OCI-M2 (cell line): ENCODE results near the gene UGT1A5.

ENCODE experiments used
- DNase-seq: peaks from one replicate; lab custom pipeline; 2025; ENCODE audit not compliant: unreplicated experiment; lab: John Stamatoyannopoulos, UW

Gene UGT1A5

DNA sequence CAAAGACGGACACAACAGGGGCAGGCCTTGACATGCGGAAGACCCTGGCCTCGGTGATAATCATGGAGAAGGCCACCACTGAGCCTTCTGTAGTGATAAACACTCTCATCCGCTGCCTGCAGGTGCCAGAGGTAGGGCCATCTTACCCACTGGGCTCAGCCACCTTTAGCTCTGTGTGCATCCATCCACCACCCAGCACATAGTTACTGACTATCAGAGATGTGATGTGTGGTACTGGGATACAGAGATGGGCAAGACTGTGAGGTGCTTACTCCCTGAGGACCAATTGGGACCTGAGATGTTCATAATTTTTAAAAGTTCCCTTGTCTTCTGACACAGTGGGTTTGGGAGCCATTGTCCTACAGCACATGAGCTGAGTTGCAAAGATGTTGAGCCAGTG, 67.0 kb downstream of the UGT1A5 start:
- no peak for DNase-seq

GRCh38 chr2:233780771-233781170, 68.1 kb downstream of the UGT1A5 start:
- DNase-seq = no peak

- DNase-seq = no peak
Observed at GRCh38 chr2:233789554-233789953, 76.8 kb downstream of the UGT1A5 start.

DNA sequence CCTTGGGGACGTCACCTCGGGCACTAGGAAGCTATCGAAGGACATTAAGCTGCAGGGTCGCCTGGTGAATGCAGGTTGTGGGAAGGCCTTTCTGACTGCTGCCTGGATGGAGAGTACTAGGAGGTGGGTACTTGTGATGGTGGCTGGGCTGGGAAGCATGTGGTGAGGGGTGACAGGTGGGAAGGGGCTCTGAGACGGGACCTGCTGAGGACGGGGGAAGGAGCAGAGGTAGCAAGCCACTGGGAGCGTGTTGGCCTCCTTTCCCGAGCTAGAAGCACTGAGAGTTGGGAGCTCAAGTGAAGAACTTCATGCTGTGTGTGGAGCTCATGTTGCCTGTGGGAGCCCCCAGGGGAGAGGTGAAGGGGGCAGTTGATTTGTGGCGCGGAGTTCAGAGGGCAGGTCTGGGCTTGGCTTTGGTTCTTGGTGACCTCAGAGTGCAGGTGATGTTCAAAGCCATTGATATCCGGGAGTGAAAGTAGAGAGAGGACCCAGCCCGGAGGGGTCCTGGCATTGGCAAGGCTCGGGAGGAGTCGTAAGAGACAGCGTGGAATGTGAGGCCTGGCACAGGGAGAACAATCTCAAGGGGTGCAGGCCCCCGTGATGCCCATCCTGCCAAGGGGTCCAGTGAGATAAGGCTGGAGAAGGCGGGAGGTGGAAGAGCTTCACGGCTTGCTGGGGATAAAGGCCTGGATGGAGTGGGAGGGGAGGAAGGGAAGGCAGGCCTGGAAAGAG, 78.6 kb downstream of the UGT1A5 start:
- no peak for DNase-seq

DNA sequence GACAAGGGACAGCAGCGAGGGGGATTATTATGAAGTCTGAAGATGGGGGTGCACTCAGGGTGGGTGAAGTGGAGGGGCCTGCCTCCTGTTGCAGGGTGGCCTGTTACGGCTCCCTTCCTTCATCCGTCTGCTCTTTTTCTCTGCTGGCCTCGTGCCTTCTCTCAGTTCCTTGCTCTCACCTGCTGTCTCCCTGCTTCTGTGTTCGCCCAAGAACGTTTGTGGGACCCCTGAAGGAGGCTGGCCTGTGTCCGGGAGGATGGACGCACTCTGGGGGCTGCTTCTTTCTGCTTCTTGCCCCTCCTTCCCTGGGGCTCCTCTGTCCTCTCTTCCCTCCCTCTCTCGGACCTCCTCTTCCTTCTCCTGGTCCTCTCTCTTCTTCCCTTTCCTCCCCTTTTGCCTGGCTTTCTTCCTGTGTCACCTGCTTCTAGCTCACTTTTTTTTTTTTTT, 79.2 kb downstream of the UGT1A5 start:
- DNase-seq = no peak

- DNase-seq = no peak
Observed at GRCh38 chr2:233792720-233793119, 80.0 kb downstream of the UGT1A5 start.

- no peak for DNase-seq
Observed at GRCh38 chr2:233793465-233794127, 80.9 kb downstream of the UGT1A5 start.

- no peak for DNase-seq
Observed at GRCh38 chr2:233794128-233794658, 81.5 kb downstream of the UGT1A5 start.

GRCh38 chr2:233795735-233796171, 83.0 kb downstream of the UGT1A5 start:
- DNase-seq = no peak

- no peak for DNase-seq
Observed at GRCh38 chr2:233796254-233796653, 83.5 kb downstream of the UGT1A5 start.

GRCh38 chr2:233798335-233799086, 85.8 kb downstream of the UGT1A5 start:
- DNase-seq = no peak

GRCh38 chr2:233799087-233799665, 86.5 kb downstream of the UGT1A5 start:
- DNase-seq = no peak

DNA sequence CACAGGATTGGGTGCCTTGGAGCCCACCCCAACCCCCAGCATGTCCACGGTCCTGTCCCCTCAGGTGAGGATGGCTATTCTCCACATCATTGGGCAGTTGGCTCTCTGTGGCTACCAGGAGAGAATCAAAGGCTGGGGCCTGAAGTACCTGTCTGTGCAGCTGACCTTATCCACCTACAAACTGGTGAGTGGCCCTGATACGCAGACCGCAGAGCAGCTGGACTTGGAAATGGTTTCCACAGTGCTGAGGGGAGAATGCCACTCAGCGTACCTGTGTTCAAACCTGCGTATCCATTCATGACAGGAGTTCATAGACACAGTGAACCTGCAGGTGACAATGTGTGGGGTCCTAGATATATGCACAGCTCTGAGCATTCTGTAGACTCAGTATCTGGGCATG, 87.0 kb downstream of the UGT1A5 start:
- DNase-seq = no peak

DNA sequence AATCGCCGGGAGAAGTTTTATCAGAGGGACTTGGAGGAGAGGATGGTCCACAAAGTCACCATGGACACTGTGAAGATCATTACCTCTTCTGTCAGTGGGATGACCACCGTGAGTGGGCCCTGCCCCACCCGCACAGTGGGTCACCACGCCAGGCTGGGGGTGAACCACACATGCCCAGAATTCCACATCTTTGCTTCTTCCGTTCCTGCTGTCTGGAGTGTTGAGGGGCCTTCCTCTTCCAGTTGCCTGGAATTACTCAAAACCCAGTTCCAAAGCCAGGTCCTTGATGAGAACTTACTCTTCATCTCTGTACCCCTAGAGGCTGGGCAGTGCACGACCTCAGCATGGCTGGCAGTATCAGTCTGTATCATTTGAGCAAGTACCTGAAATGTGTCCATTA, 87.5 kb downstream of the UGT1A5 start:
- no peak for DNase-seq

- DNase-seq = no peak
Observed at GRCh38 chr2:233801357-233802131, 88.8 kb downstream of the UGT1A5 start.

GRCh38 chr2:233802132-233802815, 89.6 kb downstream of the UGT1A5 start:
- no peak for DNase-seq

GRCh38 chr2:233803292-233803911, 90.7 kb downstream of the UGT1A5 start:
- no peak for DNase-seq

DNA sequence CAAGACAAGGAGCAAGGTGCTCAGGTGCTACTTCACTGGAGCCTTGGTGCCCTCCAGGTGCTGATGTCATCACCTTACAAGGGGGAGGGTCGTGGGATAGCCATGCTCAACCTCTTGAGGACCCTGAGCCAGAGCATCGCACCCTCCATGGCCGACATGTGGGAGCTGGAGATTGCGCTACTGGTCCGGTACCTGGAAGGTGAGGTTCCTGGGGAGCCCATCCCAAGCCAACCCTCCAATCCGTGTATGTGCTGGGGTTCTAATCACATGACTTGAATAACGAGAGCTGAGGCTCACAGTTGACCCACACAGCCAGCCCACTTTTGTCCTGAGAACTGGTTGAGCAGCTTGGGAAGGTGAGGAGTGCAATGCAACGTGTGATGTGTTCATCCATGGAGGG, 91.3 kb downstream of the UGT1A5 start:
- DNase-seq = no peak

- no peak for DNase-seq
Observed at GRCh38 chr2:233807215-233807865, 94.6 kb downstream of the UGT1A5 start.
